HepG2 (cell line): Measurements from ENCODE around the gene CCDC83. TPM values are rescaled to one million over a fixed set of nuclear protein-coding genes. Genes with fewer than 3 reads are reported as not detected.
A peak's percentile ranks its signal among the peaks of the same experiment; 100 is the strongest.

Experiments
- CENPX ChIP-seq: sonication (generic); formaldehyde crosslinking; IDR thresholded peaks from 2 replicates; pipeline ENCODE4 v1.9.0; 2021; ENCODE audit warnings: mild to moderate bottlenecking, missing genetic modification reagents, moderate library complexity
- ERF ChIP-seq: IDR thresholded peaks from 2 replicates; pipeline ENCODE4 v1.6.1; 2018; ENCODE audit warnings: missing biosample characterization, missing genetic modification reagents
- ETV5 ChIP-seq: IDR thresholded peaks from 2 replicates; pipeline ENCODE4 v1.6.1; 2018; ENCODE audit warnings: missing biosample characterization, missing genetic modification reagents, inconsistent platforms, borderline replicate concordance
- FOXJ3 ChIP-seq: sonication (generic); formaldehyde crosslinking; IDR thresholded peaks from 2 replicates; pipeline ENCODE4 v1.4.0; 2020; ENCODE audit warnings: missing genetic modification reagents, mild to moderate bottlenecking, borderline replicate concordance
- GABPA ChIP-seq, 2 experiments: IDR thresholded peaks; 2 replicates each; pipeline ENCODE4 v1.6.1; 2011 to 2016; ENCODE audit warnings: low read depth in 2 of 2, low read length in 1 of 2, missing biosample characterization in 1 of 2, missing genetic modification characterization in 1 of 2
- HOXA3 ChIP-seq: sonication (generic); formaldehyde crosslinking; IDR thresholded peaks from 2 replicates; pipeline ENCODE4 v1.5.0; 2020; ENCODE audit warnings: missing genetic modification reagents
- MAZ ChIP-seq, 2 experiments: sonication (generic) in 1 of 2; formaldehyde crosslinking in 1 of 2; IDR thresholded peaks; 2 replicates each; pipeline versions ENCODE4 v1.5.0 to v1.6.1; 2012 to 2020; ENCODE audit warnings: low read depth in 2 of 2, mild to moderate bottlenecking in 2 of 2, borderline replicate concordance in 1 of 2, improper control_type of control experiment in 1 of 2, low read length in 1 of 2, missing genetic modification reagents in 1 of 2, moderate library complexity in 1 of 2
- MLXIP ChIP-seq: sonication (generic); formaldehyde crosslinking; IDR thresholded peaks from 2 replicates; pipeline ENCODE4 v1.9.0; 2021; ENCODE audit warnings: missing genetic modification reagents, borderline replicate concordance
- NFRKB ChIP-seq: fragments of 450-650 bp; IDR thresholded peaks from 2 replicates; pipeline ENCODE4 v1.6.1; 2017
- NR2F6 ChIP-seq, 2 experiments: IDR thresholded peaks; 2 replicates each; pipeline ENCODE4 v1.6.1; 2016; ENCODE audit warnings: antibody characterized with exemption in 1 of 2, mild to moderate bottlenecking in 1 of 2
- PAX8 ChIP-seq: sonication (generic); formaldehyde crosslinking; IDR thresholded peaks from 2 replicates; pipeline ENCODE4 v1.8.0; 2022; ENCODE audit warnings: mild to moderate bottlenecking, missing genetic modification reagents, borderline replicate concordance
- RXRA ChIP-seq: sonication (generic); formaldehyde crosslinking; IDR thresholded peaks from 2 replicates; pipeline ENCODE4 v1.5.1; 2020; ENCODE audit warnings: missing genetic modification reagents
- SAP130 ChIP-seq: IDR thresholded peaks from 2 replicates; pipeline ENCODE4 v1.6.1; 2016; ENCODE audit warnings: low read depth
- SMAD3 ChIP-seq: sonication (generic); formaldehyde crosslinking; IDR thresholded peaks from 2 replicates; pipeline ENCODE4 v1.4.0; 2020; ENCODE audit warnings: missing genetic modification reagents
- TBP ChIP-seq: sonication (generic); formaldehyde crosslinking; IDR thresholded peaks from 2 replicates; pipeline ENCODE4 v1.5.0; 2020; ENCODE audit warnings: missing genetic modification reagents
- TFE3 ChIP-seq: IDR thresholded peaks from 2 replicates; pipeline ENCODE4 v1.6.1; 2016
- ZKSCAN1 ChIP-seq: fragments of 150-350 bp; IDR thresholded peaks from 2 replicates; pipeline ENCODE4 v1.6.1; 2014; ENCODE audit warnings: low read length
- ZSCAN20 ChIP-seq: sonication (generic); formaldehyde crosslinking; IDR thresholded peaks from 2 replicates; pipeline ENCODE4 v1.4.0; 2020; ENCODE audit warnings: missing genetic modification reagents, mild to moderate bottlenecking, borderline replicate concordance
- polyA plus RNA-seq, 8 experiments: library from polyadenylated mRNA; depleted of rRNA in 3 of 8; stranded (reverse) in 7 of 8; unstranded in 1 of 8; fragments of >200 nt; fragmentation: Illumina TruSeq in 4 of 8; extraction: Trizol in 4 of 8; gene quantifications; 2 replicates each; pipeline versions ENCODE4 v1.2.1 to v1.2.3, GENCODE V29; 2011 to 2016; ENCODE audit warnings: low read depth in 4 of 8, missing spikeins in 1 of 8, mixed read lengths in 1 of 8; ENCODE audit not compliant: insufficient read depth in 1 of 8
- total RNA-seq, 5 experiments: library from RNA; depleted of rRNA; stranded (reverse); fragments of >200 nt; fragmentation: Illumina TruSeq; extraction: Trizol; gene quantifications; 2 replicates each; pipeline ENCODE4 v1.2.3, GENCODE V29; 2016; ENCODE audit warnings: low read depth in 1 of 5
- TF ChIP-seq, protein P1 (sequence below), 2 experiments: sonication (generic) in 1 of 2; formaldehyde crosslinking in 1 of 2; IDR thresholded peaks; 2 replicates each; pipeline versions ENCODE4 v1.6.1 to v1.9.0; 2014 to 2022; ENCODE audit warnings: antibody characterized with exemption in 1 of 2, borderline replicate concordance in 1 of 2, inconsistent platforms in 1 of 2, low read depth in 1 of 2, missing genetic modification reagents in 1 of 2

Gene CCDC83
- total and polyA plus RNA-seq, 2 of the 13 experiments (the other 11 are each of a cell fraction or from before 2014, with no cell fraction given): not detected

DNA sequence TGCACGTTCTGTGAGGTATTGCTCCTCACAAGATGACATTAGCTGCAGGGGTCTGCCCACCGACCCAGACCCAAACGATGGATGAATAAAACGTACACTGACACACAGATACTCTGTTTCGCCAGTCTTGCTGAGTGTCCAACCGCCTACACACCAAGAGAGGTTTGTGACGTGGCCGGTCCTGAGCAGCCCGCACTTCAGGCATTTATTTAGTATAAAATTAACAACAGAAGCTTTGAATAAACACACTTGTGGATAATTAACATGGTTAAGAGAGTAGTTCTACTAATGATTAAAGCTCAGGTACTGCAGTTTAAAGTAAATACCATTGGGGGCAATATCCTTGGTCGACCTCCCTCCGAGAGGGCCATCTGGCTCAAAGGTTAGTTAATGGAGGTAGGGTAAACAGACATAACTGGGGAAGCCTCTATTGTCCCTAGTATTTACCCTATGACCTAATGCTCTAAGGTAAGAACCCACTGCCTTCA, 75.7 kb downstream of the CCDC83 start (continued):
- peak; percentile 61; the same call in 1 of the 2 replicates for TF ChIP-seq MAZ (IDR thresholded peaks at IDR 0.05; ENCODE audit: borderline replicate concordance, low read depth, low read length)
- TF ChIP-seq MAZ (CRISPR knock-in tag; IDR thresholded peaks at IDR 0.05; ENCODE audit: low read depth): 0 out of 2 replicates have a peak, but pooled peaks have one; percentile 62
- TF ChIP-seq MLXIP (CRISPR knock-in tag): no peak
- peak; percentile 97 for TF ChIP-seq FOXJ3 (CRISPR knock-in tag)
- TF ChIP-seq ERF (CRISPR knock-in tag): peak; percentile 85; the same call in 1 of the 2 replicates
- TF ChIP-seq GABPA (IDR thresholded peaks at IDR 0.05; ENCODE audit: low read depth, low read length): no peak
- peak; percentile 48; the same call in 1 of the 2 replicates for TF ChIP-seq GABPA (CRISPR knock-in tag; IDR thresholded peaks at IDR 0.05; ENCODE audit: low read depth)
- TF ChIP-seq, protein P1, sequence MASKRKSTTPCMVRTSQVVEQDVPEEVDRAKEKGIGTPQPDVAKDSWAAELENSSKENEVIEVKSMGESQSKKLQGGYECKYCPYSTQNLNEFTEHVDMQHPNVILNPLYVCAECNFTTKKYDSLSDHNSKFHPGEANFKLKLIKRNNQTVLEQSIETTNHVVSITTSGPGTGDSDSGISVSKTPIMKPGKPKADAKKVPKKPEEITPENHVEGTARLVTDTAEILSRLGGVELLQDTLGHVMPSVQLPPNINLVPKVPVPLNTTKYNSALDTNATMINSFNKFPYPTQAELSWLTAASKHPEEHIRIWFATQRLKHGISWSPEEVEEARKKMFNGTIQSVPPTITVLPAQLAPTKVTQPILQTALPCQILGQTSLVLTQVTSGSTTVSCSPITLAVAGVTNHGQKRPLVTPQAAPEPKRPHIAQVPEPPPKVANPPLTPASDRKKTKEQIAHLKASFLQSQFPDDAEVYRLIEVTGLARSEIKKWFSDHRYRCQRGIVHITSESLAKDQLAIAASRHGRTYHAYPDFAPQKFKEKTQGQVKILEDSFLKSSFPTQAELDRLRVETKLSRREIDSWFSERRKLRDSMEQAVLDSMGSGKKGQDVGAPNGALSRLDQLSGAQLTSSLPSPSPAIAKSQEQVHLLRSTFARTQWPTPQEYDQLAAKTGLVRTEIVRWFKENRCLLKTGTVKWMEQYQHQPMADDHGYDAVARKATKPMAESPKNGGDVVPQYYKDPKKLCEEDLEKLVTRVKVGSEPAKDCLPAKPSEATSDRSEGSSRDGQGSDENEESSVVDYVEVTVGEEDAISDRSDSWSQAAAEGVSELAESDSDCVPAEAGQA (IDR thresholded peaks at IDR 0.05; ENCODE audit: low read depth): no peak; the same call in 1 of the 2 replicates
- TF ChIP-seq, protein P1 (CRISPR knock-in tag; IDR thresholded peaks at IDR 0.05; ENCODE audit: borderline replicate concordance): no peak; the same call in 1 of the 2 replicates
- no peak for TF ChIP-seq ZSCAN20 (CRISPR knock-in tag)
- no peak for TF ChIP-seq CENPX (CRISPR knock-in tag)
- peak; percentile 49; the same call in 1 of the 2 replicates for TF ChIP-seq ETV5
- TF ChIP-seq NR2F6 (IDR thresholded peaks at IDR 0.05): peak; percentile 93
- TF ChIP-seq NR2F6 (CRISPR knock-in tag; IDR thresholded peaks at IDR 0.05): peak; percentile 86
- no peak for TF ChIP-seq NFRKB
- peak; percentile 57 for TF ChIP-seq TFE3
- TF ChIP-seq RXRA (CRISPR knock-in tag): peak; percentile 96; the same call in 1 of the 2 replicates
- TF ChIP-seq ZKSCAN1: no peak
- TF ChIP-seq SAP130 (CRISPR knock-in tag): peak; percentile 79
- peak; percentile 81 for TF ChIP-seq HOXA3 (CRISPR knock-in tag)
- TF ChIP-seq SMAD3: 0 out of 2 replicates have a peak, but pooled peaks have one; percentile 49
- TF ChIP-seq TBP (CRISPR knock-in tag): no peak
- TF ChIP-seq PAX8 (CRISPR knock-in tag): no peak
